NK-92 treated with Interleukin-12 subunit alpha and Interleukin-12 subunit beta, amount 100 ng/mL, for 24 hours (cell line): Measurements from ENCODE around the gene PRKD2.
"Not testable (repeated sequence)": the region's sequence is repeated elsewhere in the genome, so short reads cannot be mapped to it uniquely, and the experiment has no call there.

Source experiments
- DNase-seq: peaks from one replicate; lab custom pipeline; 2025; lab: John Stamatoyannopoulos, UW

Gene PRKD2

DNA sequence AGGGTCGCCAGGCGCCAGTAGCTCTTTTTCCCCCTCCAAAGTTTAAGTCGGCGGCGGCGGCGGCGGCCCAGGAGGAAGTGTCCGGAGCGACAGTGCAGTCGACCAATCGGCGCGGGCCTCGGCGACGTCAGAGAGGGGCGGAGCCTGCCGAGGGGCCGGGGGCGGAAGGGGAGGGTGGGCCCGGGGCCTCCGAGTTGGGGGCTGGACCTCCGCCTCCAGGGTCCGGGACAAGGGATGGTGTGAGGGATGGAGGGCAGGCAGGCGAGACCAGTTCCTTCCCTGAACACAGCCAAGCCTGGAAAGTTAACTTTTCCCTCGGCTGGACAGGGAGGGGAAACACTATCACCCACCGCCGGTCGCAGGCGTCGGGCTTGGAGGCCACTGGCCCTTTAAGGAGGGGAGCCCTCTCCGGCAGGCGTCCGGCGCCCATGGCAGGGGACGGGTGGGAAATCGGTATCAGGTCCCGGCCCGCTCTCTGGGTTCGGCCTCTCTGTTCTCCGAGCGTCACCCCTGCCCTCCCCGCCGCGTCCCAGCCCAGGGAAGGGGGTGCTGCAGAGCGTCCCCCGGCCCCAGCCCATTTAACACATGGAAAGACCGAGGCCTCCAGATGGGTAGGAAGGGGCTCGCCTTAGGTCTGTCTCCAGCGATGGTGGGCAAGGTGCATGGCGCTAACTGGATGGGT is at the start of gene PRKD2:
PRKD2 (minus strand) TSS at position 81 of the 682 bp plus-strand sequence. CDS start 744 bp downstream, outside the sequence.
- DNase-seq: peak; percentile 83

DNA sequence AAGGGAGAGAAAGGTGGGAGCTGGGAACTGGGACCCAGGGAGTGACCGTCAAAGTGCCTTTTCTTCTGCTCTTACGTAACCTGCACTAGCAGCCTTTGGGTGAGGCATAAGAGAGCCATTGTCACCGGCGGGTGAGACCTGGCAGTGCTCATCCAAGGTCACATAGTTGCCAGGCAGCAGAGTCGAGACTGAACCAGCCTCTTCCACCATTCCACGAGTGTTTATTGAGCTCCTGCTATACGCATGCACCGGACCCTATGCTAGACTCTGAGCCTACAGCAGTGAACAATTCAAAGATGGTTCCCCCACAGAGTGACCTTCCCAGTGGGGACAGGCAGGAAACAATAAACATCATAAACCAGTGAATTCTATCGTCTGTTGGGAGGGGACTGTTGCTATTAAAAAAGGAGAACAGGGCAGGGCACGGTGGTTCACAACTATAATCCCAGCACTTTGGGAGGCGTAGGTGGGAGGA is 47.9 kb upstream of the PRKD2 start:
- DNase-seq: no peak

DNA sequence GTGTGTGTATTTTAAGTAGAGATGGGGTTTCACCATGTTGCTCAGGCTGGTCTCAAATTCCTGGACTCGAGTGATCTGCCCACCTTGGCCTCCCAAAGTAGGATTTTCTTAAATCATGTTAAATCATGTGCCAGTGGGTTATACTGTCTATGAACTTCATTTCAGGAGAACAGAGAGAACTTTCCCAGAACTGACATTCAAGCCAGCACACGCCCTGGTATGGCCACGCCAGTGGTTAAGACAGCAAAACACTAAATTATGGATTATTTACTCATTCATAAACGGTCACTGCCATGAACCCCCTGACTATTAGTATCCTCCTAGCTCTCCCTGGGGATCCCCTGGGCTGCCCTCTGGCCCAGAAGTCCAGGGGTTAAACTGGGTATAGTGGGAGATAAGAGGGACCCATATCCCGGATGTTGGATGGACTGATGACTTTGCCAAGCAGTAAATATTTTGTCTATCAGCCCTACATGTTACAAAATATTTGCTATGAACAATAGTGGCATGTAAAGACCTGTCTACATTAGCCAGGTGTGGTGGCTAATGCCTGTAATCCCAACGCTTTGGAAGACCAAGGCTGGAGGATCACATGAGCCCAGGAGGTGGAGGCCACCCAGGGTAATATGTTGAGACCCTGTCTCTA is 45.5 kb upstream of the PRKD2 start:
- DNase-seq: no peak

DNA sequence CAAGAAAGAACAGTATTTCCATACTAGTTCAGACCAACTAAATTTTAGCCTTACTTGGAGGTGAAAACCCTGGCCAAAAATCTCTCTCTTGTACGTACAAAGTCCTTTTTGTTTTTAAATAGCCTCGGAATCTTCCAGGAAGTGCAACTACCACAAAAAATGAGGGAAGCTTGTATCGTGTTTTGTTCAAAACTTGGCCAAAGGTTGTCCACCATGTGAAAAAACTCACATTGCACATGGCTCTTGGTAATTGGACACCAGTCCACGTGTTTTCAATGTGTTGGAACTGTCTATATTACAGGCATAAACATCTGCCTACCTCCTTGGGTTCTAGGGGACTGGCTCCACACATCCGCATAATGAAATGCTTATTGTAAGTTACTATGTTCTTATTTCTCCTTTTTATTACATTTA is 44.5 kb upstream of the PRKD2 start:
- DNase-seq: no peak

DNA sequence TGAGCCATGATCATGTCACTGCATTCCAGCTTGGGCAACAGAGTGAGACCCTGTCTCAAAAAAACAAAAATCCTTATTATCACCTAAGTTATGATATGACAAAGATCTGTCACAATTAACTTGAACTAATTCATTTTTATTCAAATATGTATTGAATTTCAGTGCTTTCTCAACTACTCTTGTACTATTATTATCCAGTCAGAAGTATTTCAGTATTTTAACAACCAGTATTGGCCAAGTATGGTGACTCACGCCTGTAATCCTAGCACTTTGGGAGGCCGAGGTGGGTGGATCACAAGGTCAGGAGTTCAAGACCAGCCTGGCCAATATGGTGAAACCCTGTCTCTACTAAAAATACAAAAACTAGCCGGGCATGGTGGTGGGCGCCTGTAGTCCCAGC is 44.0 kb upstream of the PRKD2 start:
- not testable (repeated sequence) for DNase-seq

DNA sequence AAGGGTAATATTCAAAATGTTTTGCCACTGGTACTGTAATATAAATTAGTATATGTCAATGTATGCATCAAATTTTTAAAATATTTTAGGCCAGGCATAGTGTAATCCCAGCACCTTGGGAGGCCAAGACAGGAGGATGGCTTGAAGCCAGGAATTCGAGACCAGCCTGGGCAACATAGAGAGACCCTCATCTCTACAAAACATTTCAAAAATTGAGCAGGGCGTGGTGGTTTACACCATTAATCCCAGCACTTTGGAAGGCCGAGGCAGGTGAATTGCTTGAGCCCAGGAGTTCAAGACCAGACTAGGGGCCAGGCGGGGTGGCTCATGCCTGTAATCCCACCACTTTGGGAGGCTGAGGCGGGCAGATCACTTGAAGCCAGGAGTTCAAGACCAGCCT is 43.4 kb upstream of the PRKD2 start:
- DNase-seq: no peak

DNA sequence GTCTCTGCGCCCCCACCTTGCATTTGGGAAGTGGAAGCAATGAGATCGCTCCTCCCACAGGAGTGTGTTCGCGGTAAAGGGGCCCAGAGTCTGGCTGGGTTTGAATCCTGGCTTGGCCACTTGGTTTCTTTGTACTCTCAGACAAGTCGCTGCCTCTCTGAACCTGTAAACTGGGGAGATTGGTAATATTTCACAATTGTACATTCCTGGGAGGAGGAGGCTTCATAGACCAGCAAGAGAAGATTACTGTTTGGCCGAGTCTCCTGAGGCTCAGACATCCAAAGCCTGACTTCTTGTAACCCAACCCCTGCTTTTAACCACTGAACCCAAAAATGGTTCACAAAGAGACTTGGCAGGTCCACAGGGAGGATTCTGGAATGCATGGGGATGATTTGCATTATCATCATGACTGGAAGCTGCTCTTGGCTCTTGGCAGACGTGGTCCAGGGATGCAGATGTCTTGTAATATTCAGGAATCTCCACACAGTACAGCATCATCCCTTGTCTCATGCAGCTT is 43.0 kb upstream of the PRKD2 start:
- DNase-seq: no peak

DNA sequence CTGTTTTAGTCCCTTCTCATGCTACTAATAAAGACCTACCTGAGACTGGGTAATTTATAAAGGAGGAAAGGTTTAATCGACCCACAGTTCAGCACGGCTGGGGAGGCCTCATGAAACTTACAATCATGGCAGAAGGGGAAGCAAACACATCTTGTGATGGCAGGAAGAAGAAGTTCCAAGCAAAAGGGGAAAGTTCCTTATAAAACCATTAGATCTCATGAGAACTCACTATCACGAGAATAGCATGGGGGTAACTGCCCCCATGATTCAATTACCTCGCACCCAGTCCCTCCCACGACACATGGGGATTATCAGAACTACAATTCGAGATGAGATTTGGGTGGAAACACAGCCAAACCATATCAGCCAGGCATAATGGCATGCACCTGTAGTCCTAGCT is 42.3 kb upstream of the PRKD2 start:
- no peak for DNase-seq

DNA sequence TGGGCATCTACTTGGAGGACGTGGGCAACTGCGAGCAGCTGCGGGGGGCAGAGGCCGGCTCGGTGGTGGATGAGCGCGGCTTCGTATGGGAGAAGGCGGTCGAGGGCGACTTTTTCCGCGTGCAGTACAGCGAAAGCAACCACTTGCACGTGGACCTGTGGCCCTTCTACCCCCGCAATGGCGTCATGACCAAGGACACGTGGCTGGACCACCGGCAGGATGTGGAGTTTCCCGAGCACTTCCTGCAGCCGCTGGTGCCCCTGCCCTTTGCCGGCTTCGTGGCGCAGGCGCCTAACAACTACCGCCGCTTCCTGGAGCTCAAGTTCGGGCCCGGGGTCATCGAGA is 39.6 kb upstream of the PRKD2 start:
- DNase-seq: no peak

DNA sequence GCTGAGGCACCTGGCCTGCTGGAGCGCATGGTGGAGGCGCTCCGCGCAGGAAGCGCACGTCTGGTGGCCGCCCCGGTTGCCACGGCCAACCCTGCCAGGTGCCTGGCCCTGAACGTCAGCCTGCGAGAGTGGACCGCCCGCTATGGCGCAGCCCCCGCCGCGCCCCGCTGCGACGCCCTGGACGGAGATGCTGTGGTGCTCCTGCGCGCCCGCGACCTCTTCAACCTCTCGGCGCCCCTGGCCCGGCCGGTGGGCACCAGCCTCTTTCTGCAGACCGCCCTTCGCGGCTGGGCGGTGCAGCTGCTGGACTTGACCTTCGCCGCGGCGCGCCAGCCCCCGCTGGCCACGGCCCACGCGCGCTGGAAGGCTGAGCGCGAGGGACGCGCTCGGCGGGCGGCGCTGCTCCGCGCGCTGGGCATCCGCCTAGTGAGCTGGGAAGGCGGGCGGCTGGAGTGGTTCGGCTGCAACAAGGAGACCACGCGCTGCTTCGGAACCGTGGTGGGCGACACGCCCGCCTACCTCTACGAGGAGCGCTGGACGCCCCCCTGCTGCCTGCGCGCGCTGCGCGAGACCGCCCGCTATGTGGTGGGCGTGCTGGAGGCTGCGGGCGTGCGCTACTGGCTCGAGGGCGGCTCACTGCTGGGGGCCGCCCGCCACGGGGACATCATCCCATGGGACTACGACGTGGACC is 39.1 kb upstream of the PRKD2 start:
- DNase-seq: no peak

DNA sequence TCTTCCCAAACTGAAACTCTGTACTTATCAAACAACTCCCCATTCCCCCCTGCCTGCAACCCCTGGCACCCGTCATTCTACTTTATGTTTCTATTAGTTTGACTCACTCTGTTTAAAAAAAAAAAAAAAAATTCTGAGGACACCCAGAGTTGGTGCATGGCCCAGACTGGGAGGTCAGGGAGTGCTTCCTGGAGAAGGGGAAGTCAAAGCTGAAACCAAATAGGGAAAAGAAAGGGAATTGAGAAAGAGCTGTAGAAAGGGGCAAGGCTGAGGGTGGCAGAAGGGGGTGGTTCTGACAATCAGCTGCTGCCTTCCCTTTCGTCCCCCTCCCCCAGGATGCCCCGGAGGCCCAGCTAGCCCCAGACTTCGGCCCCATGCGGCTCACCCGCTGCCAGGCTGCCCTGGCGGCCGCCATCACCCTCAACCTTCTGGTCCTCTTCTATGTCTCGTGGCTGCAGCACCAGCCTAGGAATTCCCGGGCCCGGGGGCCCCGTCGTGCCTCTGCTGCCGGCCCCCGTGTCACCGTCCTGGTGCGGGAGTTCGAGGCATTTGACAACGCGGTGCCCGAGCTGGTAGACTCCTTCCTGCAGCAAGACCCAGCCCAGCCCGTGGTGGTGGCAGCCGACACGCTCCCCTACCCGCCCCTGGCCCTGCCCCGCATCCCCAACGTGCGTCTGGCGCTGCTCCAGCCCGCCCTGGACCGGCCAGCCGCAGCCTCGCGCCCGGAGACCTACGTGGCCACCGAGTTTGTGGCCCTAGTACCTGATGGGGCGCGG is 38.4 kb upstream of the PRKD2 start:
- no peak for DNase-seq

DNA sequence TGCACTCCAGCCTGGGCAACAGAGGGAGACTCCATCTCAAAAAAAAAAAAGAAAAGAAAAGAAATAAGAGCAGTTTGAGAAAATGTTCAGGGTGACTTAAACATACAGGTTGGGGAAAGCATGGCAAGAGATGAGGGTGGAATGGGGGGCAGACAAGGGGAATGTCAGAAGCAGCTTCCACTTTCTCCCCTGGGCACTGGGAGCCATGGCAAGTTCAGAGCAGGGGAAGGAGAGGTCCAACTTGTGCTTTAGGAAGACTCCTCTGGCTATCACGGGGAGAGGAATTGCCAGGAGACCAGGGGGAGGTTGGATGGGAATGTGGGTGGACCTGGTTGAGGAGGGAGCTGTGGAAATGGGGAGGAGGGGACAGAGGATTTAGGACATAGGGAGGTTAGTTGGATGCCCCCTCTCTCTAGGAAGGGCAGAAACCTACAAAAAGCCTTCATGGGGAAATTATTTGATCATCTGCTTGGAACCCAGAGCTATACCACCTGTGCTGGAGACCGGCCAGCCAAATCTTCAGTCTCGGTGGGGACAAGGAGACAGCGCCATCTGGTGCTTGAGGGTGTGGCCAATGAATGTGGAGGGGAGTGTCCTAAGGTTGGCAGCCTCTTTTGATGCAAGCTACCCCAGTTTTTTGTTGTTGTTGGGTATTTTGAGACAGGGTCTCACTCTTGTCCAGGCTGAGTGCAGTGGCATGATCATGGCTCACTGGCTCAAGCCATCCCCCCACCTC is 36.7 kb upstream of the PRKD2 start:
- peak; percentile 12 for DNase-seq

DNA sequence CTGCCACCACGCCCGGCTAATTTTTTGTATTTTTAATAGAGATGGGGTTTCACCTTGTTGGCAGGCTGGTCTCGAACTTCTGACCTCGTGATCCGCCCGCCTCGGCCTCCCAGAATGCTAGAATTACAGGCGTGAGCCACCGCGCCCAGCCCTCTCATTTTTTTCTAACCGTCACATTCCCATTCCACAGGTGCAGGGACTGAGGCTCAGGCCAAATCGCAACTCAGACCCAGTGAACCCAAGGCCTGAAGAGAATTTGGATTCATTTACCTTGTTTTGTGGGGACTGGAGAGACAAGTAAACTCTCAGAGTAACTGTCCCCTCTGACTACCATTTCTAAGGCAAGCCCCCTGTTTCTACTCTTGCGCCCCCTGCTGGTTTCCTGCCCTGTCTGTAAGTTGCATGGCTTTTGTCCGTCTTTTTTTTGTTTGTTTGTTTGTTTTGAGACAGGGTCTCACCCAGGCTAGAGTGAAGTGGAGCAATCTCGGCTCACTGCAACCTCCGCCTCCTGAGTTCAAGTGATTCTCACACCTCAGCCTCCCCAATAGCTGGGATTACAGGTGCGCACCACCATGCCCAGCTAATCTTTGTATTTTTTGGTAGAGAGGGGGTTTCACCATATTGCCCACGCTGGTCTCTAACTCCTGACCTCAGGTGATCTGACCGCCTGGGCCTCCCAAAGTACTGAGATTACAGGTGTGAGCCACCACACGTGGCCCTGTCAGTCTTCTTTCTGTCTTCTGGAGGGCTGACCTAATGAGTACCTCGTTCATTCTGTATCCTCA is 31.6 kb upstream of the PRKD2 start:
- peak; percentile 61 for DNase-seq

DNA sequence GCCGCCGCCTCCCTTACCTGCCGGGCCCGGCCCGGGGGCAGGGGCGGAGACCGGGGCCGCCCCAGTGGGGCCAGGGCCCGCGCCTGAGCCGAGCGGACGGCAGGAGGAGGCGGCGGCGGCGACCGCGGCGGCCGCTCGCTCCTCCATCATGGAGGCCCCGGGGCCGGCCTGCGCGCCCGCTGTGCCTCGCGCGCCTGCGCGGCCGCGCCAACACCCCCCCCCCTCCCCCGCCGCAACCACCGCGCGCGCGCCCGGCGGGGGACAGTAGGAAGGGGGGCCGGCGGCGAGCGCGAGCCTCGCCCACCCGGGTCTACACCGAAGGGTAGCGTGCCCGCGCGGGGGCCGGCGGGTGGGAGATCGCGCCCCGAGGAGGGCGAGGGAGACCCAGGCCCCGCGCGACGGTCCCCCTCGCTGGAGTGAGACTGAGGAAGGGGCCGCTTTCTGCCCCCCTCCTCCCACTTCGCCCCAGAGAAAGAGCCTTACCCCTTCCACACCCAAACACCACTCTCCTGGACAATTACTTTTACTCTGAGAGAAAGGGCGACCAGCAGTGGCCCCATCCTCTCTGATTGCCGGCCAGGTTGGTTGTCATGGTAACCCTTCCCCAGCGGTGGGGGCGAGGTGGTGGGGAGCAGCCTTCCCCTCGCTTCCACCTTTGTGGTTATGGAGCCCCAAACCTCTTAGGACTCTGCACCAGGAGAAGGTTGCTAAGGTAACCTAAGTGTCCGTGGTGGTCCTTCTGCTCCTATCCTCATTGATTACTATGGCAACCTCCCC is 29.6 kb upstream of the PRKD2 start, which contains the start of gene STRN4:
STRN4 (minus strand) TSS at position 170 of the 777 bp plus-strand sequence; CDS start at position 150, 20 bp downstream.
- DNase-seq: peak; percentile 36

DNA sequence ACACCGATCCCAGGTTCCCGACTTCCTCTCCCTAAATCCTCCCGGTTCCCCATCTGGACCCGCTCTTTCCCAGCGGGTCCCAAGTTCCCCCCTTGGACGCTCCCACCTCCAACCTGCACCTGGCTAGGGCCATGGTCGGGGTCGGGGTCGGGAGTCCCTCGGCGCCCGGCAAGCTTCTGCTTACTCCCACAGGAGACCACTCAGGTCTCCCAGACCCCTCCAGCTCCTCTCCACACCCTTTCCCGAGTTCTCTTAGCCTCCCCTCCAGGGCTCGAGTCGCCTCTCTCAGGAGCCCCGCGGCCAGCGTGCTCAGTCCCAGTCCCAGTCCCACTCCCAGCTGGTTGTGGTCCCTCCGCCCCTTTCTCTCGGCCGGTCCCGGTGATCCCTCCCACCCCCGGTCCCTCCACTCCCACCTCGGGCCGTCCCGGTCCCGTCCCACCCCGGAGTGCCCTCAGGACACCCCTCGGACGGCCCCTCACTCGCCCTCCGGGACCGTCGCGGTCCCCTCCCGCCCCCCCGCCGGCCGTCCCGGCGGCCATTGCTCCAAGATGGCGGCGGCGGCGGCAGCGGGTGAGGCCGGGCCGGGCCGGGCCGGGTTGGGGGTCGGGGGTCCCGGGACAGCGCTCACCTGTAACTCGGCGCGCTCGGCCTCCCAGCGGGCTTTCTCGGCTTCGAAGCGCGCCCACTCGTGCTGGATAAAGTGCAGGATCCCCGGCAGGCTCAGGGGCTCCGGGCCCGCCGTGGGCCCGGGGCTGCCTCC is 28.8 kb upstream of the PRKD2 start, which contains the start of gene FKRP:
FKRP (plus strand) TSS at position 537 of the 760 bp plus-strand sequence. CDS start 9,394 bp downstream, outside the sequence.
- DNase-seq: no peak

DNA sequence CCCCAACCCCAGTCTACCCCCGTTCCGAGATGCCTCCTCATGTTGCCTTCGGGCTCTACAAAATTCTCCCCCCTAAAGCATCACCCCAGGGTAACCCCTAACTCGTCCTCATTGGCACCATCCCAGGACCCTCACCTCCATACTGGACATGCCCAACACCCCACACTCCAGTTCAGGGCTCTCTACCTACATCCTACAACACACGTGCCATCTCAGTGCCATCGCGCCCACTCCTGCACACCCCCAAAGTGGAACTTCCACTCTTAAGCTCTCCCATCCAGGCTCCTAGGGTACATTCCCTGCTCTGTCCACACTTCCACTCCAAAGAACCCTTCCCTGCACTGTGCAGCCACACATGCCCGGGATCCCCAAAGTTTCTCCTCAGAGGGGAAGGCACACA is 28.1 kb upstream of the PRKD2 start:
- DNase-seq: no peak

DNA sequence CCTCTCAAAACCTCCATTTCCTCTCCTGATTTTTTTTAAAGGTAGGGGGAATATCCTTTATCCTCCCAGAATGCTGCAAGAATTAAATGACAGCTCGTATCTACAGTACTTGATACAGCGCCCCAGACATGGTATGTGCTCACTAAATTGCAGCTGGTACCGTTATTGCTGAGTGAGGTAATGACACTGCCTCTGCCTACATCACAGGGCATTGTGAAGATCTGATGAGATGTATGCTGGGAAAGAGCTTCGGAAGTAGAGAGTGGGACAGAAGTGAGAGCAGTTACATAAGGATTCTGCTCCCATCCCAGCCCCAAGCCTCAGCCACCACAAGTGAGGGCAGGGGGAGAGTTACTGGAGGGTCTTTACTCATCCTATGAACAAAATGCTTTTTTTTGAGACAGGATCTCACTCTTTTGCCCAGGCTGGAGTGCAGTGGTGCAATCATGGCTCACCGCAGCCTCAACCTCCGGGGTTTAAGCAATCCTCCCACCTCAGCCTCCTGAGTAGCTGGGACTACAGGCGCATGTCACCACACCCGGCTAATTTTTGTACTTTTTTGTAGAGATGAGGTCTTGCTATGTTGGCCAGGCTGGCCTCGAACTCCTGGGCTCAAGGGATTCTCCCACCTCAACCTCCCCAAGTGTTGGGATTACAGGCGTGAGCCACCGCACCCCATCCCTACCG is 27.2 kb upstream of the PRKD2 start:
- DNase-seq: no peak

DNA sequence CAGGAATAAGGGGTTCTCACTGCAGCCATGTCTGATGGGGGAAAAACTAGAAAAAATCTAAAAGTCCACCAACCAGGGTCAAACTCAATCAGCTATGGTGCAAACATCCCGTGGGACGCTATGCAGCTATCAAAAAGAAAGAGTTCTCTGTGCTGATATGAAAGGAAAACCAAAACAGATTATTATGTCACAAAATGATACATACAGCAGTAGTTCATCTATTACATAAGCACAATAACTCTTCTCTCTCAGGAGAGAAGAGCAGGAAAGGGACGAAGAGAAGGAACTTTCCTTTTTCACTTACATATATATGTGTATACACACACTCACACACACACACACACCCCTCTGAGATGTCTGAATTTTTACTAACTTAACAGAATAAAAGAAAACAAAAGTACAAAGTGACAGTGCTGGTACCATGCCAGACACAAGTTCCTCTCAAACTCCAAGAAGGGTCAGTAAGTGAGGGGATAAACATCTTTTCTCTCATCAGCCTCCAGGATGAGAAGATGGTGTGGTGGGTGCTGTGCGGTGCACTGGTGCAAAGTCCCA is 26.1 kb upstream of the PRKD2 start:
- DNase-seq: no peak
